SU-DHL-6 (cell line): Measurements from ENCODE around the gene CCDC200.
"Not testable (repeated sequence)": the region's sequence is repeated elsewhere in the genome, so short reads cannot be mapped to it uniquely, and the experiment has no call there.

Experiments
- CTCF ChIP-seq: fragments of 200-600 bp; sonication (generic); IDR thresholded peaks from one replicate; pipeline ENCODE4 v1.5.1; 2017; ENCODE audit warnings: antibody characterized with exemption, mild to moderate bottlenecking, low read length, moderate library complexity; ENCODE audit not compliant: insufficient read depth, poor library complexity, severe bottlenecking
- EZH2phosphoT487 ChIP-seq: fragments of 200-600 bp; sonication (generic), shearing (Covaris generic); conservative IDR thresholded peaks from 2 replicates; pipeline ENCODE4 v1.6.1; 2018; ENCODE audit warnings: mild to moderate bottlenecking, antibody characterized with exemption, low read length, moderate library complexity, mixed read lengths

- not testable (repeated sequence) for TF ChIP-seq CTCF, EZH2phosphoT487
Measured at GRCh38 chr17:43233263-43233662, 4.8 kb upstream of the CCDC200 start.
